ENCODE measurements around the gene LMX1B.
"Not testable (repeated sequence)": the region's sequence is repeated elsewhere in the genome, so short reads cannot be mapped to it uniquely, and the experiment has no call there.

GRCh38 chr9:126730592-126730991, 116.9 kb downstream of the LMX1B start:
- TF ChIP-seq CTCF, POLR2A (IDR thresholded peaks at IDR 0.05): not testable (repeated sequence)
